K562 (cell line): ENCODE measurements around the gene SELENOO. TPM values are rescaled to one million over a fixed set of nuclear protein-coding genes. Genes with fewer than 3 reads are reported as not detected.
A peak's percentile ranks its signal among the peaks of the same experiment; 100 is the strongest.

Experiments
- ATAC-seq: fragments of 200-7000 bp; cut with Tn5 transposase; 3 replicates; pipeline ENCODE4 v1.9.1; 2020; ENCODE audit warnings: moderate library complexity
- BruUV-seq: library from RNA; stranded (reverse); fragments of 400-500 nt; replicated peaks from 2 replicates; lab custom pipeline; 2021; lab: Mats Ljungman, UMichigan
- CTCF ChIA-PET: fragments of 300-600 bp; formaldehyde crosslinking; extraction: SDS; loops from one replicate; lab custom pipeline; 2021; ENCODE audit warnings: low intra/inter-chr PET ratio; lab: Yijun Ruan, JAX
- POLR2A ChIA-PET: fragments of 300-600, 350-650 bp; sonication (Branson Sonifier 250); formaldehyde crosslinking; extraction: SDS; loops from one replicate; lab custom pipeline; 2021; ENCODE audit warnings: antibody characterized with exemption, inconsistent platforms; lab: Yijun Ruan, JAX
- DNase-seq, 4 experiments: peaks; one replicate each; pipeline versions ENCODE4 v3.0.0 to v3.0.0-alpha.2; 2011 to 2018; ENCODE audit warnings: low spot score in 3 of 4, mixed read lengths in 3 of 4; ENCODE audit errors: extremely low read depth in 1 of 4
- FAIRE-seq: peaks from 2 replicates; lab custom pipeline; 2011; peaks lifted over from hg19 to GRCh38; lab: Jason Lieb, UNC
- H2AFZ ChIP-seq: 2 replicates; pipeline ENCODE4 v1.6.0; 2011; ENCODE audit warnings: low read depth, low read length, control low read depth, inconsistent platforms
- H3K27ac ChIP-seq: fragments of 200-600 bp; 3 replicates; pipeline ENCODE4 v1.8.0; 2011; ENCODE audit warnings: low read depth, mild to moderate bottlenecking, control low read depth, inconsistent platforms, low read length, moderate library complexity, mixed read lengths; ENCODE audit errors: extremely low read depth
- H3K27me3 ChIP-seq, 2 experiments: fragments of 300-600 bp in 1 of 2; 2 replicates in 1 of 2; 3 replicates in 1 of 2; pipeline versions ENCODE4 v1.6.0 to v1.8.0; 2011; ENCODE audit warnings: inconsistent platforms in 2 of 2, low read length in 2 of 2, mild to moderate bottlenecking in 1 of 2, mixed read lengths in 1 of 2, moderate library complexity in 1 of 2; ENCODE audit not compliant: control insufficient read depth in 2 of 2, insufficient read depth in 2 of 2
- H3K36me3 ChIP-seq: fragments of 300-600 bp; 3 replicates; pipeline ENCODE4 v1.8.0; 2011; ENCODE audit warnings: mild to moderate bottlenecking, low read length, inconsistent platforms; ENCODE audit not compliant: control insufficient read depth, insufficient read depth
- H3K4me1 ChIP-seq, 2 experiments: fragments of 200-600 bp in 1 of 2; replicated peaks in 1 of 2; 2 replicates in 1 of 2; 3 replicates in 1 of 2; pipeline versions ENCODE4 v1.5.1 to v1.8.0; 2011; ENCODE audit warnings: inconsistent platforms in 2 of 2, low read length in 2 of 2, mild to moderate bottlenecking in 1 of 2, mixed read lengths in 1 of 2, moderate library complexity in 1 of 2; ENCODE audit not compliant: control insufficient read depth in 2 of 2, insufficient read depth in 2 of 2
- H3K4me2 ChIP-seq: 2 replicates; pipeline ENCODE4 v1.6.1; 2011; ENCODE audit warnings: low read length, control low read depth, inconsistent platforms, mixed read lengths; ENCODE audit not compliant: insufficient read depth
- H3K4me3 ChIP-seq: fragments of 200-600 bp; sonication (generic), shearing (Covaris generic); 2 replicates; pipeline ENCODE4 v1.5.1; 2016; ENCODE audit warnings: control low read depth, inconsistent platforms
- H3K79me2 ChIP-seq: fragments of 200-600 bp; 3 replicates; pipeline ENCODE4 v1.8.0; 2011; ENCODE audit warnings: low read length, inconsistent platforms; ENCODE audit not compliant: control insufficient read depth, insufficient read depth
- H3K9ac ChIP-seq, 2 experiments: 2 replicates each; pipeline versions ENCODE4 v1.6.0 to v1.6.1; 2011; ENCODE audit warnings: low read depth in 2 of 2, low read length in 2 of 2, control low read depth in 1 of 2, inconsistent platforms in 1 of 2, mild to moderate bottlenecking in 1 of 2, mixed read lengths in 1 of 2; ENCODE audit not compliant: insufficient read depth in 1 of 2
- H3K9me1 ChIP-seq: one replicate; pipeline ENCODE4 v1.6.0; 2011; ENCODE audit warnings: inconsistent platforms, mild to moderate bottlenecking, low read length, moderate library complexity; ENCODE audit not compliant: control insufficient read depth, insufficient read depth
- H3K9me3 ChIP-seq: replicated peaks from 2 replicates; pipeline ENCODE4 v1.5.1; 2011; ENCODE audit warnings: low read depth, low read length, inconsistent platforms; ENCODE audit not compliant: control insufficient read depth, insufficient read depth
- H4K20me1 ChIP-seq: replicated peaks from 2 replicates; pipeline ENCODE4 v1.6.1; 2011; ENCODE audit warnings: low read length, inconsistent platforms, mixed read lengths; ENCODE audit not compliant: control insufficient read depth, insufficient read depth
- CTBP1 ChIP-seq: fragments of 450-650 bp; IDR thresholded peaks from 2 replicates; pipeline ENCODE4 v1.6.1; 2016; ENCODE audit warnings: borderline replicate concordance
- MBD1 ChIP-seq: fragments of 250-450 bp; sonication (Bioruptor Pico); IDR thresholded peaks from 2 replicates; pipeline ENCODE4 v1.8.0; 2022; ENCODE audit warnings: inconsistent platforms
- POLR2G ChIP-seq: fragments of 200-400 bp; formaldehyde crosslinking; IDR thresholded peaks from 2 replicates; pipeline ENCODE4 v1.6.1; 2017; ENCODE audit warnings: low read depth, mild to moderate bottlenecking, antibody characterized with exemption, low read length, moderate library complexity
- WGBS: fragments of 100-300 bp; shearing (Covaris generic); methylation state at CpG from one replicate; pipeline ENCODE4 v1.1.6; 2016; ENCODE audit warnings: low coverage, mixed read lengths; ENCODE audit not compliant: insufficient coverage; ENCODE audit errors: missing lambda C conversion rate; 5-methylcytosine and 5-hydroxymethylcytosine counted together
- in situ Hi-C: fragments of 300-500 bp; cut with MboI; formaldehyde crosslinking; loops from 4 replicates; pipeline ENCODE4 v1.15.0; 2018; ENCODE audit warnings: inconsistent platforms, mixed read lengths
- intact Hi-C: fragments of 100-400 bp; cut with micrococcal nuclease; formaldehyde crosslinking; loops from 2 replicates; pipeline ENCODE4 v1.14.2; 2022
- polyA plus RNA-seq, 8 experiments: library from polyadenylated mRNA; depleted of rRNA in 4 of 8; stranded (reverse) in 5 of 8; unstranded in 3 of 8; fragments of >200 nt; fragmentation: Nextera tagmentation in 2 of 8; fragmentation: Illumina TruSeq in 1 of 8; extraction: Ambion mirVana in 2 of 8; extraction: Trizol in 1 of 8; gene quantifications; 2 replicates each; pipeline versions ENCODE4 v1.2.1 to v1.2.3, GENCODE V29; 2011 to 2014; ENCODE audit warnings: inconsistent platforms in 1 of 8, missing spikeins in 1 of 8
- total RNA-seq, 7 experiments: library from RNA; depleted of rRNA in 6 of 7; stranded (reverse); fragments of >200 nt in 6 of 7; fragmentation: Illumina TruSeq in 2 of 7; extraction: Trizol in 2 of 7; gene quantifications; 2 replicates each; pipeline versions ENCODE4 v1.2.1 to v1.2.3, GENCODE V29; 2011 to 2021; ENCODE audit warnings: low replicate concordance in 1 of 7

The SELENOO gene
- total and polyA plus RNA-seq, 9 of the 15 experiments (the other 6 are each of a cell fraction or from before 2014, with no cell fraction given), result 0.37 to 24.9 (median 8.3) TPM

- H3K9ac ChIP-seq, result peak overlapping the region in 1 of 2 experiments; percentile 17; a peak in 1 of 4 replicates
- no peak overlapping the region for H2AFZ ChIP-seq
- POLR2A ChIA-PET, result no interaction called here
- no peak overlapping the region for H3K4me2 ChIP-seq
- H3K27me3 ChIP-seq, result no peaks in the 10 kb centered on the region
- CTCF ChIA-PET, result no interaction called here
- intact Hi-C loops, result no loop called here
- TF ChIP-seq MBD1 (CRISPR knock-in tag) (no peak), CTBP1 (no peak), POLR2G (peak; percentile 39; the same call in 1 of the 2 replicates)
- WGBS, result 77% methylated on average over 12 of the region's 31 CpGs
- no TSS peak for BruUV-seq
- peaks cover 15% of the 10 kb centered on the region for H3K79me2 ChIP-seq
- no peak overlapping the region for H3K4me3 ChIP-seq
- no peaks in the 10 kb centered on the region for H3K9me1 ChIP-seq
- H3K27ac ChIP-seq, result no peak overlapping the region
- H4K20me1 ChIP-seq, result no peaks in the 10 kb centered on the region; the same call in 1 of the 2 replicates
- H3K36me3 ChIP-seq, result no peaks in the 10 kb centered on the region
- ATAC-seq (no peak), DNase-seq (no peak), FAIRE-seq (no peak)
- no peaks in the 10 kb centered on the region for H3K9me3 ChIP-seq
- in situ Hi-C loops, result no loop called here
- H3K4me1 ChIP-seq, result peaks cover 7 to 65% of the 10 kb centered on the region in 2 experiments
Measured at GRCh38 chr22:50182176-50183081, 18.4 kb upstream of the SELENOO start.
